NCI-H2227 treated with DMSO at 0.1 percent for 48 hours (cell line): ENCODE data around the gene TAB3.
"Not testable (repeated sequence)": the region's sequence is repeated elsewhere in the genome, so short reads cannot be mapped to it uniquely, and the experiment has no call there.

Experiments
- DNase-seq: peaks from one replicate; lab custom pipeline; 2025; lab: John Stamatoyannopoulos, UW

Gene TAB3

GRCh38 chrX:30812326-30812725 is 76.7 kb downstream of the TAB3 start:
- no peak for DNase-seq

- DNase-seq = no peak
Measured at GRCh38 chrX:30806187-30806728, 82.8 kb downstream of the TAB3 start.

DNA sequence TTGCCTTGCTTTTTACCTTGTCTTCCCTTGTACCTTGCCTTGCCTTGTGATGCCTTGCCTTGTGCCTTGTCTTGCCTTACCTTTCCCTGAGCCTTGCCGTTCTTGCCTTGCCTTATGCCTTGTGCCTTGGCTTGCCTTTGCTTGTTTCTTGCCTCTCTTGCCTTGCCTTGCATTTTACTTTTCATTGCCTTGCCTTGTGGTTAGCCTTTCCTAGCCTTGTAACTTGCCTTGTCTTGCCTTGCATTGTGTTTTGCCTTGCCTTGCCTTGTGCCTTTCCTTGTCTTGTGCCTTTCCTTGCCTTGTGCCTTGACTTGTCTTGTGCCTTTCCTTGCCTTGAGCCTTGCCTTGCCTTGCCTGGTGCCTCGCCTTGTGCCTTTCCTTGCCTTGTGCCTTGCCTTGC is 84.6 kb downstream of the TAB3 start:
- no peak for DNase-seq

DNA sequence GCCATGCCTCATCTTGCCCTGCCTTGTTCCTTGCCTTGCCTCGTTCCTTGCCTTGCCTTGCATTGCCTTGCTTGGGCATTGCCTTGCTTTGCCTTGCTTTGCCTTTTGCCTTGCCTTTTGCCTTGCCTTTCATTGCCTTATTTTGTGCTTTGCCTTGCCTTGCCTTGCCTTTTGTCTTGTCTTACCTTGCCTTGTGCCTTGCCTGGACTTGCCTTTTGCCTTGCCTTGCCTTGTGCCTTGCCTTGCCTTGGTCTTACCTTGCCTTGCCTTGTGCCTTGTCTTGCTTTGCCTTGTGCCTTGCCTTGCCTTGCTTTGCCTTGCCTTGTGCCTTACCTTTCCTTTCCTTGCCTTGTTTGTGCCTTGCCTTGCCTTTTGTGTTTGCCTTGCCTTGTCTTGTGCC is 88.2 kb downstream of the TAB3 start:
- no peak for DNase-seq

GRCh38 chrX:30799327-30799726 is 89.7 kb downstream of the TAB3 start:
- DNase-seq = no peak

DNA sequence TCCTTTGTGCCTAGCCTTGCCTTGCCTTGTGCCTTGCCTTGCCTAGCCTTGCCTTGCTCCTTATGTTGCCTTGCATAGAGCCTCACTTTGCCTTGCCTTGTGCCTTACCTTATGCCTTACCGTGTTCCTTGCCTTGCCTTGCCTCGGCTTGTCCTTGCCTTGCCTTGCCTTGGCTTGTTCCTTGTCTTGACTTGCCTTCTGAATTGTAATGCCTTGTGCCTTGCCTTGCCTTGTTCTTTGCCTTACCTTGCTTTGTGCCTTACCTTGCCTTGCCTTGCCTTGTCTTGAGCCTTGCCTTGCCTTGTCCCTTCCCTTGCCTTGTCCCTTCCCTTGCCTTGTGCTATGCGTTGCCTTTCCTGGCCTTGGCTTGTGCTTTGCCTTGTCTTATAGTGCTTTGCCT is 90.2 kb downstream of the TAB3 start:
- no peak for DNase-seq

GRCh38 chrX:30797301-30797700 is 91.8 kb downstream of the TAB3 start:
- DNase-seq = not testable (repeated sequence)

DNA sequence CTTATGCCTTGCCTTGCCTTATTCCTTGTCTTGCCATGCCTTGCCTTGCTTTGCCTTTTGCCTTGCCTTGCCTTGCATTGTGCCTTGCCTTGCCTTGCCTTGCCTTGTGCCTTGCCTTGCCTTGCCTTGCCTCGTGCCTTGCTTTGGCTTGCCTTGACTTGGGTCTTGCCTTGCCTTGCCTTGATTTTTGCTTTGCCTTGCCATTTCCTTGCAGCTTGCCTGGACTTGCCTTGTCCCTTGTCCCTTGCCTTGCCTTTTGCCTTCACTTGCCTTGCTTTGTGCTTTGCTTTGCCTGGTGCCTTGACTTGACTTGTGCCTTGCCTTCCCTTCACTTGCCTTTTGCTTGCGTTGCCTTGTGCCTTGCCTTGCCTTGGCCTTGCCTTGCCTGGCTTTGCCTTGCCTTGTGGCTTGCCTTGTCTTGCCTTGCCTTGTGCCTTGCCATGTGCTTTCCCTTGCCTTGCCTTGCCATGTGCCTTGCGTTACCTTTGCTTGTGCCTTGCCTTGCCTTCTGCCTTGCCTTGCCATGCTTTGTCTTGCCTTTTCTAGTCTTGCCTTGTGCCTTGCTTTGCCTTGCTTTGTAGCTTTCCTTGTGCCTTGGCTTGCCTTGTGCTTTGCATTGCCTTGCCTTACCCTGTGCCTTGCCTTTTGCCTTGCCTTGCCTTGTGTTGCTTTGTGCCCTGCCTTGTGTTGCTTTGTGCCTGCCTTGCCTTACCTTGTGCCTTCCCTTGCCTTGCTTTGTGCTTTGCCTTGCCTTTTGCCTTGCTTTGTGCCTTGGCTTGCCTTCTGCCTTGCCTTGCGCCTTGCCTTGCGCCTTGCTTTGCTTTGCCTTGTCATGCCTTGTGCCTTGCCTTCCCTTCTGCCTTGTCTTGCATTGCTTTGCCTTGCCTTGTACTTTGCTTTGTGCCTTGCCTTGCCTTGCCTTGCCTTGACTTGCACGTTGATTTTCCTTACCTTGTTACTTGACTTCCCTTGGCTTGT is 92.8 kb downstream of the TAB3 start:
- DNase-seq = no peak

- DNase-seq = no peak
Measured at GRCh38 chrX:30794497-30794896, 94.6 kb downstream of the TAB3 start.

GRCh38 chrX:30793767-30794103 is 95.3 kb downstream of the TAB3 start:
- DNase-seq = no peak

DNA sequence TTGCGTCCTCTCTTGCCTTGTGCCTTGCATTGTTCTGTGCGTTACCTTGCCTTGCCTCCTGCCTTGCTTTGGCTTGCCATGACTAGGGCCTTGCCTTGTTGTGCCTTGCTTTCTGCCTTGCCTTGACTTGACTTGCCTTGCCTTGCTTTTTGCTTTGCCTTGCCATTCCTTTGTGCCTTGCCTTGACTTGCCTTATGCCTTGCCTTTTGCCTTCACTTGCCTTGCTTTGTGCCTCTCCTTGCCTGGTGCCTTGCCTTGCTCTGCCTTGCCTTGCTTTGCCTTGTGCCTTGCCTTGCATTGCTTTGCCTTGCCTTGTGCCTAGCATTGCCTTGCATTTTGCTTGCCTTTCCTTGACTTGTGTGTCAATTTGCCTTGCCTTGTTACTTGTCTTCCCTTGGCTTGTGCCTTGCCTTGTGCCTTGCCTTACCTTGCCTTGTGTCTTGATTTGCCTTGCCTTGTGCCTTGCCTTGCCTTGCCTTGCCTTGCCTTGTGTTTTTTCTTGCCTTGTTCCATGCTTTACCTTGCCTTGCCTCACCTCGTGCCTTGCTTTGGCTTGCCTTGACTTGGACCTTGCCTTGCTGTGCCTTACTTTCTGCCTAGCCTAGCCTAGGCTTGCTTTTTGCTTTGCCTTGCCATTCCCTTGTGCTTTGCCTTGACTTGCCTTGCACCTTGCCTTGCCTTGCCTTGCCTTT is 95.8 kb downstream of the TAB3 start:
- DNase-seq = no peak

DNA sequence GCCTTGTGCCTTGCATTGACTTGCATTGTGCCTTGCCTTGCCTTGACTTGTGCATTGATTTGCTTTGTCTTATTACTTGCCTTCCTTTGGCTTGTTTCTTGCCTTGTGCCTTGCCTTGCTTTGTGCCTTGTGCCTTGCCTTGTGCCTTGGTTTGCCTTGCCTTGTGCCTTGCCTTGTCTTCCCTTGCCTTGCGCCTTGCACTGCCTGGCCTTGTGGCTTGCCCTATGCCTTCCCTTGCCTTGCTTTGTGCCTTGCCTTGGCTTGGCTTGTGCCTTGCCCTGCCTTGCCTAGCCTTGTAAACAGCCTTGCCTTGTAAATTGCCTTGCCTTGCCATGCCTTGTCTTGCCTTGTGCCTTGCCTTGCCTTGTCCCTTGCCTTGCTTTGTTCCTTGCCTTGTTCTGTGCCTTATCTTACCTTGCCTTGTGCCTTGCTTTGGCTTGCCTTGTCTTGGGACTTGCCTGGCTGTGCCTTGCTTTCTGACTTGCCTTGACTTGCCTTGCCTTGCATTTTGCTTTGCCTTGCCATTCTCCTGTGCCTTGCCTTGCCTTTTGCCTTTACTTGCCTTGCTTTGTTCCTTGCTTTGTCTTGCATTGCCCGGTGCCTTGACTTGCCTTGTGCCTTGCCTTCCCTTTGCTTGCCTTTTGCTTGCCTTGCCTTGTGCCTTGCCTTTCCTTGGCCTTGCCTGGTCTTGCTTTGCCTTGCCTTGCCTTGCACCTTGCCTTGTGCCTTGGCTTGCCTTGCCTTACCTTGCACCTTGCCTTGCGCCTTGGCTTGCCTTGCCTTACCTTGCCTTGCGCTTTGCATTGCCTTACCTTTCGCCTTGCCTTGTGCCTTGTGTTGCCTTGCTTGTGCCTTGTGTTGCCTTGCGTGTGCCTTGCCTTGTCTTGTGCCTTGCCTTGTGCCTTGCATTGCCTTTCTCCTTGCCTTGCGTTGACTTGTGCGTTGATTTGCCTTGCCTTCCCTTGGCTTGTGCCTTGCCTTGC is 97.5 kb downstream of the TAB3 start:
- no peak for DNase-seq

GRCh38 chrX:30787012-30787411 is 102.0 kb downstream of the TAB3 start:
- no peak for DNase-seq

GRCh38 chrX:30786374-30786773 is 102.7 kb downstream of the TAB3 start:
- DNase-seq = no peak

DNA sequence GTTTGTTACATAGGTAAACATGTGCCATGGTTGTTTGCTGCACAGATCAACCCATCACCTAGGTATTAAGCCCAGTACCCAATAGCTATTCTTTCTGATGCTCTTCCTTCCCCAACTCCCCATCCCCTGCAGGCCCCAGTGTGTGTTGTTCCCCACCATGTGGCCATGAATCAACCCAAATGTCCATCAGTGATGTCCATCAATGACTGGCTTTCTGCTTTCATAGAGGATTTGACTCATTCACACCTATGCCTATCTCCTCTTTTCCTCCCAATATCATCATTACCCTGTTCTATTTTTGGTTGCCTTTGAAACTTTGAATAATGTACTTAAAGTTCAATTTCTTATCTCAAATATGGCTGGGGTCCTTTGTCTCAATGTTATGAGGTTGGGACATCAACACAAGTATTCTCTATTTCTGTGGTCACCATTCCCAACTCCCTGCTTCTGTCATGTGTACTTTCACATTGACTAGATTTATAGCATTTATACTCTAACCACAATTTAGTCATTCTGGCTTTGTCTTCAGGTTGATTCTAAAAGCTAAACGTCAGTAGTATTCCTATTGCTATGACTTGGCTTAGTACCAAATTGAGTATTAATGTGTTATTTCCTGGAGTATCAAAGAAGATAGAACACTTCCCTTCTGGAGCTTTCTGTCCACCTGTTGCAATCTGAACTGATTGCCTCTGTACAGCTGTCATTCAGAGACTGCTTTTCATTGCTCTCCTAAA is 107.2 kb downstream of the TAB3 start:
- no peak for DNase-seq

- no peak for DNase-seq
Measured at GRCh38 chrX:30779453-30780030, 109.5 kb downstream of the TAB3 start.

DNA sequence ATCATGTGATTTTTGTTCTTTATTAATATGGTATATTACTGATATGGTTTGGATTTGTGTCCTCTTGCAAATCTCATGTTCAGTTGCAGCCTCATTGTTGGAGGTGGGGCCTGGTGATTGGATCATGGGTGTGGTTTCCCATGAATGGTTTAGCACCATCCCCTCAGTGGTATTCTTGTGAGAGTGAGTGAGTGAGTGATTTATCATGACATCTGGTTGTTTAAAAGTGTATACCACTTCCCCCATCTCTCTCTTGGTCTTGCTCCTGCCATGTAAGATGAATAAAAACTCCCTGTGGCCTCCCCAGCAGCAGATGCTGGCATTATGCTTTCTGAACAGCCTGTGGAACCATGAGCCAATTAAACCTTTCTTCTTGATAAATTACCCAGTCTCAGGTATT is 111.5 kb downstream of the TAB3 start:
- no peak for DNase-seq
